Thyroid gland (tissue), 4 donors: ENCODE measurements around the gene PIBF1. TPM values are rescaled to one million over a fixed set of nuclear protein-coding genes. Genes with fewer than 3 reads are reported as not detected.

ENCODE experiments used
- DNase-seq, 2 donors: peaks; one replicate each; pipeline ENCODE4 v3.0.0-alpha.2; 2019
- H3K27ac ChIP-seq, 3 donors: fragments of 200-600 bp; sonication (generic); 1 replicate in 2 of 3; 2 replicates in 1 of 3; pipeline ENCODE4 v1.5.1; 2016 to 2019; ENCODE audit warnings: mild to moderate bottlenecking in 1 of 3, moderate library complexity in 1 of 3
- H3K27me3 ChIP-seq: fragments of 200-600 bp; sonication (generic); one replicate; pipeline ENCODE4 v1.5.1; 2019
- H3K36me3 ChIP-seq, 2 donors: fragments of 200-600 bp; sonication (generic); one replicate each; pipeline ENCODE4 v1.5.1; 2016 to 2019
- H3K4me1 ChIP-seq, 2 donors: fragments of 200-600 bp; sonication (generic); one replicate each; pipeline ENCODE4 v1.5.1; 2017 to 2019
- H3K4me3 ChIP-seq, 3 donors: fragments of 200-600 bp; sonication (generic); replicated peaks in 1 of 3; 1 replicate in 2 of 3; 2 replicates in 1 of 3; pipeline ENCODE4 v1.5.1; 2016; ENCODE audit warnings: mild to moderate bottlenecking in 1 of 3
- H3K9me3 ChIP-seq: fragments of 200-600 bp; sonication (generic); one replicate; pipeline ENCODE4 v1.5.1; 2017
- POLR2A ChIP-seq, 2 donors: fragments of 450-650 bp; IDR thresholded peaks; one replicate each; pipeline ENCODE4 v1.6.1; 2017; ENCODE audit warnings: antibody characterized with exemption in 2 of 2, mild to moderate bottlenecking in 2 of 2, moderate library complexity in 1 of 2
- WGBS, 2 donors: methylation state at CpG; one replicate each; pipeline ENCODE4 v1.1.5; 2017; 5-methylcytosine and 5-hydroxymethylcytosine counted together
- intact Hi-C: fragments of 100-400 bp; cut with DNase I; formaldehyde crosslinking; loops from one replicate; pipeline ENCODE4 v1.15.1; 2023
- total RNA-seq, 4 donors: library from RNA; depleted of rRNA; stranded (reverse); fragments of >200 nt; gene quantifications; one replicate each; pipeline ENCODE4 v1.2.3, GENCODE V29; 2016
- TF ChIP-seq, protein P1 (sequence below), 6 experiments: fragments of 200-600 bp in 3 of 6; fragments of 450-650 bp in 3 of 6; sonication (generic) in 3 of 6; IDR thresholded peaks; one replicate each; pipeline ENCODE4 v1.5.1; 2016 to 2019; ENCODE audit warnings: antibody characterized with exemption in 6 of 6, mild to moderate bottlenecking in 2 of 6, inconsistent platforms in 1 of 6, moderate library complexity in 1 of 6

The PIBF1 gene
- total RNA-seq, 4 donors from 2014 or later = 30.2 to 51.4 (median 37.5) TPM

DNA sequence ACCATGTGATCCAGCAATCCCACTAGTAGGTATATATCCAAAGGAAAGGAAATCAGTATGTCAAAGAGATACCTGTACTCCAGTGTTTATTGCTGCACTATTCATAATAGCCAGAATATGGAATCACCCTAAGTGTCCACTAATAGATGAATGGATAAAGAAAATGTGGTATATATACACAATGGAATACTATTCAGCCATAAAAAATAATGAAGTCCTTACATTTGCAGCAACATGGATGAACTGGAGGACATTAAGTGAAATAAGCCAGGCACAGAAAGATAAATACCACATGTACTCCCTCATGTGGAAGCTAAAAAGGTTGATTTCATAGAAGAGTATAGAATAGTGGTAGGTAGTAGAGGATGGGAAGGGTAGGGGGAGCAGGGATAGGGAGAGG lies 30.7 kb upstream of the PIBF1 start:
- H3K4me3 ChIP-seq = no peak overlapping the region
- intact Hi-C loops = no loop called here
- H3K9me3 ChIP-seq = no peaks in the 10 kb centered on the region
- no peaks in the 10 kb centered on the region for H3K27me3 ChIP-seq
- TF ChIP-seq, protein P1, sequence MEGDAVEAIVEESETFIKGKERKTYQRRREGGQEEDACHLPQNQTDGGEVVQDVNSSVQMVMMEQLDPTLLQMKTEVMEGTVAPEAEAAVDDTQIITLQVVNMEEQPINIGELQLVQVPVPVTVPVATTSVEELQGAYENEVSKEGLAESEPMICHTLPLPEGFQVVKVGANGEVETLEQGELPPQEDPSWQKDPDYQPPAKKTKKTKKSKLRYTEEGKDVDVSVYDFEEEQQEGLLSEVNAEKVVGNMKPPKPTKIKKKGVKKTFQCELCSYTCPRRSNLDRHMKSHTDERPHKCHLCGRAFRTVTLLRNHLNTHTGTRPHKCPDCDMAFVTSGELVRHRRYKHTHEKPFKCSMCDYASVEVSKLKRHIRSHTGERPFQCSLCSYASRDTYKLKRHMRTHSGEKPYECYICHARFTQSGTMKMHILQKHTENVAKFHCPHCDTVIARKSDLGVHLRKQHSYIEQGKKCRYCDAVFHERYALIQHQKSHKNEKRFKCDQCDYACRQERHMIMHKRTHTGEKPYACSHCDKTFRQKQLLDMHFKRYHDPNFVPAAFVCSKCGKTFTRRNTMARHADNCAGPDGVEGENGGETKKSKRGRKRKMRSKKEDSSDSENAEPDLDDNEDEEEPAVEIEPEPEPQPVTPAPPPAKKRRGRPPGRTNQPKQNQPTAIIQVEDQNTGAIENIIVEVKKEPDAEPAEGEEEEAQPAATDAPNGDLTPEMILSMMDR (IDR thresholded peaks at IDR 0.05) = no peak
- no peak for TF ChIP-seq POLR2A (IDR thresholded peaks at IDR 0.05)
- H3K4me1 ChIP-seq = peaks cover 0 to 3% of the 10 kb centered on the region in 2 donors
- peaks cover 11 to 19% of the 10 kb centered on the region in 2 donors for H3K36me3 ChIP-seq
- DNase-seq = no peak
- no peak overlapping the region for H3K27ac ChIP-seq

DNA sequence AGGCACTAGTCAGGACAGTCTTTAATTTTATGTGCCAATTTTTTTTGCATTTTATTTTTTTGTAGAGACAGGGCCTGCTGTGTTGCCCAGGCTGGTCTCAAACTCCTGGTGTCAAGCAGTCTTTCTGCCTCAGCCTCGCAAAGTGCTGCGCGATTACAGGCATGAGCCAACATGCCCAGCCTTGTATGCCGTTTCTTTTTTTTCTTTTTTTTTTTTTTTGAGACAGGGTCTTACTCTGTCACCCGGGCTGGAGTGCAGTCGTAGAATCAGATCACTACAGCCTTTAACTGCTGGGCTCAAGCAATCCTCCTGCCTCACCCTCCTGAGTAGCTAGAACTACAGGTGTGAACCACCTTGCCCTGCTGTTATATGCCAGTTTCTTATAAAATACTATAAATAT lies 27.8 kb upstream of the PIBF1 start:
- Histone ChIP-seq H3K4me1 (no peaks in the 10 kb centered on the region), H3K27ac (no peak overlapping the region), H3K9me3 (no peaks in the 10 kb centered on the region), H3K36me3 (peaks cover 27 to 30% of the 10 kb centered on the region in 2 donors), H3K27me3 (no peaks in the 10 kb centered on the region), H3K4me3 (no peak overlapping the region)
- no peak for DNase-seq
- no peak for TF ChIP-seq POLR2A (IDR thresholded peaks at IDR 0.05)
- TF ChIP-seq, protein P1 (IDR thresholded peaks at IDR 0.05) = no peak
- WGBS, 2 donors = 90 to 93% methylated on average over 6 of the region's 6 CpGs
- intact Hi-C loops = no loop called here

DNA sequence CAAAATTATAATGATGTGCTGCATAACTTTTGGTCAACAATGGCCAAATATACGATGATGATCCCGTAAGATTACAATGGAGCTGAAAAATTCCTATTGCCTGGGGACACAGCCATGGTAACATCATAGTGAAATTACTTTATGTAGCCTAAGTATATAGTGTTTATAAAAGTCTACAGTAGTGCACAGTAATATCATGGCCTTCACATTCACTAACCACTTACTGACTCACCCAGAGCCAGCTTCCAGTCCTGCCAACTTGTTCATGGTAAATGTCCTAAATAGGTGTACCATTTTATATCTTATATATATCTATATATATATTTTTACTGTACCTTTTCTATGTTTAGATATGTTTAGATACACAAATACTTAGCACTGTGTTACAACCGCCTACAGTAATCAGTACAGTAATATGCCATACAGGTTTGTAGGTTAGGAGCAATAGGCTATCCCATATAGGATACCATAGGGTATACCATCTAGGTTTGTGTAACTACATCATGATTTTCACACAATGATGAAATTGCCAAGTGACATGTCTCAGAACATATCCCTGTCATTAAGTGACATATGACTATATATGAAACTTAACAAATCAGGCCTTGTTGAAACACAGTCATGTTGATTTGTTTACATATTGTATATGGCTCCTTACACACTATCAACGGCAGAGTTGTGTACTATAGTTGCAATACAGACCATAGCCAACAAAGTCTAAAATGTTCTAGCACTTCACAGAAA lies 24.0 kb upstream of the PIBF1 start:
- intact Hi-C loops = no loop called here
- DNase-seq = no peak
- Histone ChIP-seq H3K4me1 (no peaks in the 10 kb centered on the region), H3K9me3 (no peaks in the 10 kb centered on the region), H3K27ac (no peak overlapping the region), H3K4me3 (no peak overlapping the region), H3K36me3 (peaks cover 59 to 60% of the 10 kb centered on the region in 2 donors), H3K27me3 (no peaks in the 10 kb centered on the region)
- 74 to 75% methylated on average over 4 of the region's 4 CpGs for WGBS, 2 donors
- TF ChIP-seq POLR2A (IDR thresholded peaks at IDR 0.05) = no peak
- TF ChIP-seq, protein P1 (IDR thresholded peaks at IDR 0.05) = no peak

DNA sequence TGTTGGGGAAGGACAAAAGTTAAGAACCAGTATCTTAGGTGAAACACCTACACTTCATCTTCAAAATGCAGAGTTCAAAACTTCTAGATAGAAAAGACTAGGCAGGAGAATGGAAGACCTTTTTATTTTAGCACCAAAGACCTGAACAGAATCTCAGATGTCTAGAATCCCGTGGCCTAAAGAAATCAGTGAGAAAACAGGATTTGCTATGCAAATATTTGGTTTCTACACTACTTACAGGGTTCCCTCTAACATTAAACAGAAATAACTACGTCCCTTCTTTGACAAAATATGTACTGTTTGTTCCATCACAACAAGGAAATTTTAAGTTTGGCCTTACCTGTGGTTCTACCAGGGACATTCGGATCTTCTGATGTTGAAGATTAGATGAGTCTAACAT lies 21.7 kb upstream of the PIBF1 start:
- Histone ChIP-seq H3K27ac (no peak overlapping the region), H3K4me3 (no peak overlapping the region), H3K9me3 (no peaks in the 10 kb centered on the region), H3K4me1 (no peaks in the 10 kb centered on the region), H3K36me3 (peaks cover 62 to 71% of the 10 kb centered on the region in 2 donors), H3K27me3 (no peaks in the 10 kb centered on the region)
- intact Hi-C loops = no loop called here
- WGBS, 2 donors = 79 to 84% methylated on average over 3 of the region's 3 CpGs
- no peak for DNase-seq
- no peak for TF ChIP-seq POLR2A (IDR thresholded peaks at IDR 0.05)
- TF ChIP-seq, protein P1 (IDR thresholded peaks at IDR 0.05) = no peak

DNA sequence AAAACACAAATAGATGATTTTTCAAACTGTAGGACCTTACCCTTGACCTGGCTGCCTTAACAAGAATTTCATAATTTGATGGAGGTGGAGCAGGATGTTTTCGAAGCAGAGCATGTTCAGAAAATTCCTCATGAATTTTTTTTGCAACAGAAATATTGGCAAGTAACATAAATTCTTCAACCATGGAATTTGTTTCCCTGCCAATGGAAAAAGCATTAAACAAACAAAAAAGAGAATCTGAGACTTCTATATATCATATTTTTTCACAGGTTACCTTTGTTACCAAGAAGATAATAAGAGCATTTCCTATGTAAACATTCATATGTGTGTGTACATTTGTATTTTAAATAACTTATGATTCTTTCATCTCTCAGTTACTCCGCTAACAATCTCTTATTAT lies 18.5 kb upstream of the PIBF1 start:
- Histone ChIP-seq H3K27ac (peak overlapping the region in 2 of 3 donors; percentile 1 to 41), H3K36me3 (peaks cover 78 to 80% of the 10 kb centered on the region in 2 donors), H3K27me3 (no peaks in the 10 kb centered on the region), H3K4me3 (no peak overlapping the region), H3K4me1 (no peaks in the 10 kb centered on the region), H3K9me3 (no peaks in the 10 kb centered on the region)
- intact Hi-C loops = no loop called here
- WGBS, 2 donors = 76 to 84% methylated on average over 2 of the region's 2 CpGs
- no peak for DNase-seq
- TF ChIP-seq POLR2A (IDR thresholded peaks at IDR 0.05) = no peak
- TF ChIP-seq, protein P1 (IDR thresholded peaks at IDR 0.05) = no peak
